Kidney epithelial cell (primary cell): ENCODE data around the gene CDK3. TPM values are rescaled to one million over a fixed set of nuclear protein-coding genes. Genes with fewer than 3 reads are reported as not detected.

Experiments used
- DNase-seq: peaks from one replicate; pipeline ENCODE4 v3.0.0-alpha.2; 2010; ENCODE audit warnings: low read depth
- H3K27me3 ChIP-seq: 2 replicates; pipeline ENCODE4 v1.6.0; 2011; ENCODE audit warnings: low read length; ENCODE audit not compliant: control insufficient read depth, insufficient read depth
- H3K36me3 ChIP-seq: 2 replicates; pipeline ENCODE4 v1.5.1; 2011; ENCODE audit warnings: low read length; ENCODE audit not compliant: control insufficient read depth, insufficient read depth
- H3K4me3 ChIP-seq: 2 replicates; pipeline ENCODE4 v1.5.1; 2011; ENCODE audit warnings: low read depth, mild to moderate bottlenecking, control low read depth, low read length
- total RNA-seq: library from RNA; depleted of rRNA; stranded (reverse); fragments of >200 nt; gene quantifications from 2 replicates; pipeline ENCODE4 v1.2.3, GENCODE V29; 2015
- TF ChIP-seq, protein P1 (sequence below): IDR thresholded peaks from 2 replicates; pipeline ENCODE4 v1.5.1; 2011; ENCODE audit warnings: mild to moderate bottlenecking, moderate library complexity, low read length, control low read depth, inconsistent platforms; ENCODE audit not compliant: insufficient read depth, poor library complexity, severe bottlenecking

Gene CDK3
- total RNA-seq, 1 donor from 2014 or later: 7.4 TPM

- DNase-seq: no peak
- Histone ChIP-seq H3K36me3 (peaks cover 5% of the 10 kb centered on the region), H3K4me3 (no peak overlapping the region), H3K27me3 (no peaks in the 10 kb centered on the region)
- TF ChIP-seq, protein P1, sequence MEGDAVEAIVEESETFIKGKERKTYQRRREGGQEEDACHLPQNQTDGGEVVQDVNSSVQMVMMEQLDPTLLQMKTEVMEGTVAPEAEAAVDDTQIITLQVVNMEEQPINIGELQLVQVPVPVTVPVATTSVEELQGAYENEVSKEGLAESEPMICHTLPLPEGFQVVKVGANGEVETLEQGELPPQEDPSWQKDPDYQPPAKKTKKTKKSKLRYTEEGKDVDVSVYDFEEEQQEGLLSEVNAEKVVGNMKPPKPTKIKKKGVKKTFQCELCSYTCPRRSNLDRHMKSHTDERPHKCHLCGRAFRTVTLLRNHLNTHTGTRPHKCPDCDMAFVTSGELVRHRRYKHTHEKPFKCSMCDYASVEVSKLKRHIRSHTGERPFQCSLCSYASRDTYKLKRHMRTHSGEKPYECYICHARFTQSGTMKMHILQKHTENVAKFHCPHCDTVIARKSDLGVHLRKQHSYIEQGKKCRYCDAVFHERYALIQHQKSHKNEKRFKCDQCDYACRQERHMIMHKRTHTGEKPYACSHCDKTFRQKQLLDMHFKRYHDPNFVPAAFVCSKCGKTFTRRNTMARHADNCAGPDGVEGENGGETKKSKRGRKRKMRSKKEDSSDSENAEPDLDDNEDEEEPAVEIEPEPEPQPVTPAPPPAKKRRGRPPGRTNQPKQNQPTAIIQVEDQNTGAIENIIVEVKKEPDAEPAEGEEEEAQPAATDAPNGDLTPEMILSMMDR: no peak
Observed at GRCh38 chr17:76046064-76046463, 45.4 kb downstream of the CDK3 start.

DNA sequence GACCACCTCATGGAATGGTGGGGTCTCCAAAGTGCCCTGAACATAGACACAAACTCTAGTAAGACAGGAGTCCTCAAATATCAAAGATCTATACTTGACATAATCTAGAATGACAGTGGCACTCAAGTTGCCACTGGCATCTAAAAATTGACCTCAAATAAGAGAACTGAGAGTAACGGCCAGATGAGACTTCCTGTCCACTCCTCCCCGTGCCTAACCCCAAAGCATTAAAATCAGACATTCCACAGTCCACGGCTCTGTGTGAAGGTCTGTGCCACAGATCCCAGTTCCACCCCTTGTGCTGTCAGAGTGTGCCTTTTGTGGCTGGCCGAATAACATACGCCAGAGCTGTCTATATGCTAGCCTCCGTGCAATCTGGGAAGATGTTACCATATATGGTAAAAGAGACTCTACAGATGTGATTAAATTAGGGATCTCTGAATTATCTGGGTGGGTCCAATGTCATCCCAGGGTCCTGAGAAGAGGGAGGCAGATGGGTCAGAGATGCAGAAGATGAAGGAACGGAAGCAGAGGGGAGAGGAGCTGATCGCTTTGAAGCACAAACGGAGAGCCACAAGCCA, 47.5 kb downstream of the CDK3 start:
- TF ChIP-seq, protein P1: no peak

DNA sequence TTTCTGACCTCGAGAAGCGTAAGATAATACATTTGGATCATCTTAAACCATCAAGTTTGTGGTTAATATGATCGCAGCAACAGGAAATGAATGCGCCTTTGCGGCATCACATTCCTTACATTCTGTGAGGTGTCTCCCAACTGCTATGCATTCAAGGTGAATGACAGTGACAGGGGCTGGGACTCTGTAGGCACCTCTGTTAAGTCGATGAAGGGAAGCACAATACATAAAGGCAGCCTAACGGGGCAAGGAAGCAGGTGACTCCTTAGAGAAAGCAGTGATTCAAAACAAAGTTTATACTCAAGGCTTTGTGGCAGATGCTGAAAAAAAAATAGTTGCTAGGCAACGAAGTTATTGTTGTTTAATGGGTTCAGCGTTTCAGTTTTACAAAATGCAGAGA, 48.1 kb downstream of the CDK3 start:
- Histone ChIP-seq H3K4me3 (no peak overlapping the region), H3K36me3 (peaks cover 6% of the 10 kb centered on the region), H3K27me3 (no peaks in the 10 kb centered on the region)
- DNase-seq: no peak
- TF ChIP-seq, protein P1: no peak

More for the DNA sequence above, 47.5 kb downstream of the CDK3 start:
- no peak overlapping the region for H3K4me3 ChIP-seq
- peaks cover 5% of the 10 kb centered on the region for H3K36me3 ChIP-seq
- no peaks in the 10 kb centered on the region for H3K27me3 ChIP-seq
- DNase-seq: no peak

DNA sequence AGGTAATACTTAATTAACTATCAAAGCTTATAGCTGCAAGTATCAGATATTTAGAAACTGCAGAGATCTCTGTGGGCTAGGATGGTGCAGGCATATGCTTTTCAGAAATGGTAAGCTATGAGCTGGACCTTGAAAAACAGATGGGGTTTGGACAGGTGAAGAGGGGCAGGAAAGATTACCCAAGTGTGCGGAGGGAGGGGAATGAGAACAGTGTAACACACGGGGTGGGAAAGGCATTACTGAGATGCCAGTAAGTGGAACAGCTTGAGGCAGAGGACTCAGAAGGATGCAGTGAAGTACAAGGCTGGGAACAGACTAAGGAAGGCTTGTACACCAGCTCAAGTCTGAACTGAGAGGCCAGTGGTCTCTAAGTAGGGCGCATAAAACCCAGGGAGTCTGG, 48.6 kb downstream of the CDK3 start:
- H3K36me3 ChIP-seq: peaks cover 6% of the 10 kb centered on the region
- DNase-seq: no peak
- no peak overlapping the region for H3K4me3 ChIP-seq
- TF ChIP-seq, protein P1: no peak
- H3K27me3 ChIP-seq: no peaks in the 10 kb centered on the region

DNA sequence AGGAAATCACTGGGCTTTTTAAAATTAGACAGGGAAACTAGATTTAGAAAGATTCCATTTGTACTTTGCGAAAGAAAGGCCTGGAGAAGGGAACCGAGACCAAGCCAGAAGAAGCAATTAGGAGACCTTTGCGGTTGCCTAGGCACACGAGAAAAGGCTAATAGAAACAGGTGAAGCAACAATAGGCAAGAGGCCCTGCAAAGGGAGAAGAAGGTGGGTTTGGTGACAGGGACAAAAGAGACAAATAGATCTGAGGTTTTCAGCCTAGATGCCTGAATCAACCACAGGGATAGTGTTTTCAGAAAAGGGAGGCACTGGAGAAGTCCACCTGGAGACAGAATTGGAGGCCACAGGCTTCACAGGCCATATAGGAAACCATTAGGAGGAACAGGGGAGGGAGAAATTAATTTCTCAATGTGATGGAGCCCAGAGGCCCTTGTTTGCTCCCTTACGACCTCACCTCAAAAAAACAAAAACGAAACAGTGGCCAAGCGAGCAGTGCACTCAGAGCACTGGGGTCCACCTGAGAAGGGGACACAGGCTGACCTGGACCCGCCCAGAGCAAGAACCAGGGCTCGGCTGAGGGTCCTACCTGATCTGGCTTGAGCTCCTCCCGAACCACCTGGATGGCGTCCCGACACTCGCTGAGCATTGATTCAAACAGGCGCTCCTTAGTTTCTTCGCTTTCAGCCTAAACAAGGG, 49.3 kb downstream of the CDK3 start:
- Histone ChIP-seq H3K36me3 (peaks cover 6% of the 10 kb centered on the region), H3K27me3 (no peaks in the 10 kb centered on the region), H3K4me3 (no peak overlapping the region)
- TF ChIP-seq, protein P1: no peak
- DNase-seq: no peak
